ENCODE results near the gene PIP4P1. TPM values are rescaled to one million over a fixed set of nuclear protein-coding genes. Genes with fewer than 3 reads are reported as not detected.

PIP4P1 gene
- total and polyA plus RNA-seq, 4 donors = 22.2 to 46.7 (median 31.5) TPM

GRCh38 chr14:20469890-20470602 lies 8.8 kb upstream of the PIP4P1 start:
- peaks cover 0 to 16% (median 4%) of the 10 kb centered on the region in 4 donors for H3K36me3 ChIP-seq (ENCODE audit: control insufficient read depth in 4 of 4, insufficient read depth in 4 of 4, low read length in 4 of 4)
- DNase-seq = peak in 2 of 3 donors; percentile 18 to 50
- H3K4me3 ChIP-seq = peak overlapping the region; percentile 82
- whole genome bisulfite sequencing, 2 donors = 1% methylated on average over 12 of the region's 12 CpGs
- peak overlapping the region; percentile 94 to 95 for H3K27ac ChIP-seq (ENCODE audit: low read depth in 1 of 2, low read length in 1 of 2)
- peak overlapping the region; percentile 72 to 88 for H3K9ac ChIP-seq (ENCODE audit: insufficient read depth in 1 of 2, low read length in 2 of 2)
- no peak for TF ChIP-seq CTCF (IDR thresholded peaks at IDR 0.05; ENCODE audit: control extremely low read depth, extremely low read depth)
- ATAC-seq (ENCODE audit: insufficient read depth, low FRiP score) = peak; percentile 72
- H3K27me3 ChIP-seq (ENCODE audit: control insufficient read depth in 3 of 3, insufficient read depth in 3 of 3, low read length in 2 of 3) = peaks cover 0 to 9% (median 7%) of the 10 kb centered on the region in 3 donors
- H3K4me1 ChIP-seq (ENCODE audit: control insufficient read depth in 5 of 5, insufficient read depth in 5 of 5, low read length in 5 of 5) = peaks cover 1 to 15% (median 9%) of the 10 kb centered on the region in 5 donors
- H3K9me3 ChIP-seq (ENCODE audit: control insufficient read depth in 4 of 4, insufficient read depth in 3 of 4, low read length in 3 of 4) = peaks cover 0 to 2% (median 0%) of the 10 kb centered on the region in 4 donors

GRCh38 chr14:20469242-20469889 lies 8.1 kb upstream of the PIP4P1 start, which contains the start of gene PNP:
Gene PNP (plus strand): TSS chr14:20469406. CDS start chr14:20469525, 119 bp downstream.
- H3K9me3 ChIP-seq (ENCODE audit: control insufficient read depth in 4 of 4, insufficient read depth in 3 of 4, low read length in 3 of 4) = no peaks in the 10 kb centered on the region
- H3K4me3 ChIP-seq = peak within 1 kb of the TSS; percentile 82
- TF ChIP-seq CTCF (IDR thresholded peaks at IDR 0.05; ENCODE audit: control extremely low read depth, extremely low read depth) = no peak
- H3K9ac ChIP-seq (ENCODE audit: insufficient read depth in 1 of 2, low read length in 2 of 2) = peak within 1 kb of the TSS; percentile 72 to 88
- peaks cover 0 to 9% (median 2%) of the 10 kb centered on the region in 4 donors for H3K36me3 ChIP-seq (ENCODE audit: control insufficient read depth in 4 of 4, insufficient read depth in 4 of 4, low read length in 4 of 4)
- DNase-seq (peak; percentile 80 to 86 (median 83)), ATAC-seq (ENCODE audit: insufficient read depth, low FRiP score) (peak; percentile 95)
- H3K27me3 ChIP-seq (ENCODE audit: control insufficient read depth in 3 of 3, insufficient read depth in 3 of 3, low read length in 2 of 3) = peaks cover 0 to 9% (median 7%) of the 10 kb centered on the region in 3 donors
- WGBS, 2 donors = 0 to 1% methylated on average over 40 of the region's 40 CpGs
- H3K4me1 ChIP-seq (ENCODE audit: control insufficient read depth in 5 of 5, insufficient read depth in 5 of 5, low read length in 5 of 5) = peaks cover 1 to 15% (median 9%) of the 10 kb centered on the region in 5 donors
- peak within 1 kb of the TSS; percentile 94 to 95 for H3K27ac ChIP-seq (ENCODE audit: low read depth in 1 of 2, low read length in 1 of 2)

GRCh38 chr14:20468764-20469241 lies 7.6 kb upstream of the PIP4P1 start:
- H3K4me1 ChIP-seq (ENCODE audit: control insufficient read depth in 5 of 5, insufficient read depth in 5 of 5, low read length in 5 of 5) = peaks cover 1 to 15% (median 9%) of the 10 kb centered on the region in 5 donors
- DNase-seq = peak in 1 of 3 donors; percentile 27
- H3K9ac ChIP-seq (ENCODE audit: insufficient read depth in 1 of 2, low read length in 2 of 2) = peak overlapping the region in 1 of 2 donors; percentile 72
- H3K4me3 ChIP-seq = no peak overlapping the region
- H3K9me3 ChIP-seq (ENCODE audit: control insufficient read depth in 4 of 4, insufficient read depth in 3 of 4, low read length in 3 of 4) = no peaks in the 10 kb centered on the region
- peaks cover 0 to 5% (median 1%) of the 10 kb centered on the region in 4 donors for H3K36me3 ChIP-seq (ENCODE audit: control insufficient read depth in 4 of 4, insufficient read depth in 4 of 4, low read length in 4 of 4)
- H3K27ac ChIP-seq (ENCODE audit: low read depth in 1 of 2, low read length in 1 of 2) = peak overlapping the region; percentile 94 to 95
- 30 to 35% methylated on average over 16 of the region's 16 CpGs for WGBS, 2 donors
- no peak for TF ChIP-seq CTCF (IDR thresholded peaks at IDR 0.05; ENCODE audit: control extremely low read depth, extremely low read depth)
- ATAC-seq (ENCODE audit: insufficient read depth, low FRiP score) = no peak
- peaks cover 0 to 9% (median 7%) of the 10 kb centered on the region in 3 donors for H3K27me3 ChIP-seq (ENCODE audit: control insufficient read depth in 3 of 3, insufficient read depth in 3 of 3, low read length in 2 of 3)
